Right atrium auricular region (tissue), 2 donors: ENCODE results near the gene B3GNT4. TPM values are rescaled to one million over a fixed set of nuclear protein-coding genes. Genes with fewer than 3 reads are reported as not detected.

Experiments
- DNase-seq: peaks from one replicate; pipeline ENCODE4 v3.0.0-alpha.2; 2019; ENCODE audit warnings: low spot score
- H3K27ac ChIP-seq, 2 donors: fragments of 200-600 bp; sonication (generic); 1 replicate in 1 of 2; 2 replicates in 1 of 2; pipeline ENCODE4 v1.5.1; 2016 to 2019
- H3K27me3 ChIP-seq, 2 donors: fragments of 200-600 bp; sonication (generic); one replicate each; pipeline versions ENCODE4 v1.5.1 to v1.6.0; 2017 to 2019
- H3K36me3 ChIP-seq: fragments of 200-600 bp; sonication (generic); one replicate; pipeline ENCODE4 v1.5.1; 2016
- H3K4me1 ChIP-seq, 2 donors: fragments of 200-600 bp; sonication (generic); one replicate each; pipeline versions ENCODE4 v1.5.1 to v1.6.0; 2017 to 2019
- H3K4me3 ChIP-seq, 2 donors: fragments of 200-600 bp; sonication (generic); 1 replicate in 1 of 2; 2 replicates in 1 of 2; pipeline ENCODE4 v1.5.1; 2017 to 2019; ENCODE audit warnings: mild to moderate bottlenecking in 1 of 2, moderate library complexity in 1 of 2
- H3K9me3 ChIP-seq, 2 donors: fragments of 200-600 bp; sonication (generic); one replicate each; pipeline ENCODE4 v1.5.1; 2019
- total RNA-seq, 2 donors: library from RNA; depleted of rRNA; stranded (reverse); fragments of >200 nt; gene quantifications; one replicate each; pipeline ENCODE4 v1.1.0, GENCODE V29; 2016
- TF ChIP-seq, protein P1 (sequence below), 2 donors: fragments of 200-600 bp; sonication (generic); IDR thresholded peaks; one replicate each; pipeline ENCODE4 v1.5.1; 2019; ENCODE audit warnings: antibody characterized with exemption in 2 of 2

Gene B3GNT4
- total RNA-seq, 2 donors from 2014 or later = not detected

DNA sequence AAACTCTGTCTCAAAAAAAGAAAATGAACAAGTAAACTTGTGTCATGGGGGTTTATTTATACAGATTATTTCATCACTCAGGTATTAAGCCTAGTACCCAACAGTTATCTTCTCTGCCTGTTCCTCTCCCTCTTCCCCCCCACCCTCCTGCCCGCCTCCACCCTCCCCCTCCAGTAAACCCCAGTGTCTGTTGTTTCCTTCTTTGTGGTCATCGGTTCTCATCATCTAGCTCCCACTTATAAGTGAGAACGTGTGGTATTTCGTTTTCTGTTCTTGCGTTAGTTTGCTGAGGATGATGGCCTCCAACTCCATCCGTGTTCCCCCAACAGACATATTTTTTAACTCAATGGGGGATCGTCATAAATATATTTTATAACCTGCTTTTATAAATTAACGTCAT lies 41.8 kb upstream of the B3GNT4 start:
- Histone ChIP-seq H3K27ac (no peak overlapping the region), H3K4me3 (no peak overlapping the region), H3K27me3 (no peaks in the 10 kb centered on the region), H3K9me3 (no peaks in the 10 kb centered on the region), H3K36me3 (no peaks in the 10 kb centered on the region), H3K4me1 (no peaks in the 10 kb centered on the region)
- DNase-seq = no peak
- TF ChIP-seq, protein P1, sequence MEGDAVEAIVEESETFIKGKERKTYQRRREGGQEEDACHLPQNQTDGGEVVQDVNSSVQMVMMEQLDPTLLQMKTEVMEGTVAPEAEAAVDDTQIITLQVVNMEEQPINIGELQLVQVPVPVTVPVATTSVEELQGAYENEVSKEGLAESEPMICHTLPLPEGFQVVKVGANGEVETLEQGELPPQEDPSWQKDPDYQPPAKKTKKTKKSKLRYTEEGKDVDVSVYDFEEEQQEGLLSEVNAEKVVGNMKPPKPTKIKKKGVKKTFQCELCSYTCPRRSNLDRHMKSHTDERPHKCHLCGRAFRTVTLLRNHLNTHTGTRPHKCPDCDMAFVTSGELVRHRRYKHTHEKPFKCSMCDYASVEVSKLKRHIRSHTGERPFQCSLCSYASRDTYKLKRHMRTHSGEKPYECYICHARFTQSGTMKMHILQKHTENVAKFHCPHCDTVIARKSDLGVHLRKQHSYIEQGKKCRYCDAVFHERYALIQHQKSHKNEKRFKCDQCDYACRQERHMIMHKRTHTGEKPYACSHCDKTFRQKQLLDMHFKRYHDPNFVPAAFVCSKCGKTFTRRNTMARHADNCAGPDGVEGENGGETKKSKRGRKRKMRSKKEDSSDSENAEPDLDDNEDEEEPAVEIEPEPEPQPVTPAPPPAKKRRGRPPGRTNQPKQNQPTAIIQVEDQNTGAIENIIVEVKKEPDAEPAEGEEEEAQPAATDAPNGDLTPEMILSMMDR (IDR thresholded peaks at IDR 0.05) = no peak

DNA sequence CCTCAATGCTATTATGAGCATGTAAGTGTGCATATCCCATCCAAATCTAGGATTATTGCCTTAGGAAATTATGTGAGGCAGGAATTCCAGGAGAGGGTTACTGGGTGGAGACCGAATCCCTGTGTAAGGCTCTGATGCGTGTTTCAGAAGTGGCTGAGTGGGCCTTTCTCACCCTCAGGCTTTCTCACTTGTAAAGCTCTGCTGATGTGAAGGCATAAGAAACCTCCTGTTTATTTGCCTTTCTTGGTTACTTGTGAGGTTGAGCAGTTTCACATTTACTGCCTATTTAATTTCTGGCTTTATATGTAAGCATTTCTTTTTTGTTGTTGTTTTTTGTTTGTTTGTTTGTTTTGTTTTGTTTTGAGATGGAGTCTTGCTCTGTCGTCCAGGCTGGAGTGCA lies 40.5 kb upstream of the B3GNT4 start:
- H3K9me3 ChIP-seq = no peaks in the 10 kb centered on the region
- TF ChIP-seq, protein P1 (IDR thresholded peaks at IDR 0.05) = no peak
- no peak for DNase-seq
- no peak overlapping the region for H3K27ac ChIP-seq
- no peaks in the 10 kb centered on the region for H3K36me3 ChIP-seq
- H3K27me3 ChIP-seq = no peaks in the 10 kb centered on the region
- H3K4me3 ChIP-seq = no peak overlapping the region
- no peaks in the 10 kb centered on the region for H3K4me1 ChIP-seq

DNA sequence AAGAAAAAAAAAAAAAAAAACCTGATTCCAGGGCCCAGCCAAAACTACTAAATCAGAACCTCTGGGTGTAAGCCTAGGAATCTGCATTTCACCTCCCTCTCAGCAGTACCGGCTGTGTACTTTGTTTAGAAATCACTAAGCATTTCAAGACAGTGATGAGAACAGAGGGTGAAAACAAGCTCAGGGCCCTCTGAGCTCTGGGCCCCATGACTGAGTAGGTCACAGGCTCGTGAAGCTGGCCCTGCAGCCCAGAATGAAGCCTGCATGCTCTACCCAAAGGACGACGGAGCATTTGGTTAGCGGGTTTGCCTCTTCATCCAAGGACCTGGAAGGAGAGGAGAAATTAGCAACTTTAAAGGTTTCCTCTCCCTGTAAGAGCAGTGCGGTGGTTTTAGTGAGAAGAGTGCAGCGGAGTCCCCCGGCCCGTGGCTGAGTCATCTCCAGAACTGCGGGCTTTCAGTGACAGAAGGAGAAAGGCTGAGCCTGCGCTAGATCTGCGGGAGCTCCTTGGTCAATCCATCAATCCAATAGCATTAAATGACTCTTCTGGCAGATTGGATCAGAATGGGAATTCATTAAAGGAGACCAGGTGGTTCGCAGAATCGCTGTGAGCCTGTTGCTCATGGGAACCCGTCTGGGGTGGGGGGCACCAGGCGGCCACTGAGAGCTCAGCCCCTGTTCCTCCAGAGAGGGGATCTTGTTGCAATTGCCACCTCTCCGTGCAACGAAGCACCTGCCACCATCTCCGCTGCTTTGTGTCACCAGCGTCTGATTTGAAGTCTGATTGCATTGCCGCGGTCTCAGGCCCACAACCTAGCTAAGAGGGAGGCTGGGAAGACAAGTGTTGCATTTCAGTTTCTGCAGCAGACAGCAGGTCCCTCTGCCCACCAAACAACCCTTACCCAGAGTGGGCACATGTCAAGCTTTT lies 36.8 kb upstream of the B3GNT4 start:
- H3K27ac ChIP-seq = no peak overlapping the region
- no peak for DNase-seq
- H3K4me1 ChIP-seq = no peaks in the 10 kb centered on the region
- no peak overlapping the region for H3K4me3 ChIP-seq
- H3K36me3 ChIP-seq = no peaks in the 10 kb centered on the region
- no peaks in the 10 kb centered on the region for H3K9me3 ChIP-seq
- TF ChIP-seq, protein P1 (IDR thresholded peaks at IDR 0.05) = no peak
- no peaks in the 10 kb centered on the region for H3K27me3 ChIP-seq

DNA sequence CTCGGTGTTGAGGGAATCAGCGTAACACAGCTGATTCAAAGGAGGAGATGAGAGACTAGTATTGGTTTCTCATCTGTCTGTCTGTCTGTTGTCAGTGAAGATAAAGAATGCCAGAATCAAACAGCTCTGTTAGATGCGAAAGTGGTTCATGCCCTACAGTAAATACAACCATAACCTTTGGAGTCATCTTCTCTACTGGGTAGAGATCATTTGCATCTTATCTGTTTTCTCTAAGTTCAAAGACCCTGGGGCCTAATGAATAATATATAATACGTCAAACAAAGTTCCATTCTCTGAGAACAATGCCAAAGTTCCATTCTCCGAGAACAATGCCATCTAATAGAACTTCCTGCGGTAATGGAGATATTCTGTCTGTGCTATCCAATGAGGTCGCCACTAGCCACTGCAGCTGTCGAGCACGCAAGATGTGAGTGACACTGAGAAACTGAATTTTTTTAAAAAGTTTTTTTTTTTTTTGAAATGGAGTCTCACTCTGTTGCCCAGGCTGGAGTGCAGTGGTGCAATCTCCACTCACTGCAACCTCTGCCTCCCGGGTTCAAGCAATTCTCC lies 36.1 kb upstream of the B3GNT4 start:
- TF ChIP-seq, protein P1 (IDR thresholded peaks at IDR 0.05) = no peak
- H3K27ac ChIP-seq = no peak overlapping the region
- H3K36me3 ChIP-seq = no peaks in the 10 kb centered on the region
- H3K9me3 ChIP-seq = no peaks in the 10 kb centered on the region
- DNase-seq = no peak
- no peaks in the 10 kb centered on the region for H3K27me3 ChIP-seq
- H3K4me3 ChIP-seq = no peak overlapping the region
- no peaks in the 10 kb centered on the region for H3K4me1 ChIP-seq

DNA sequence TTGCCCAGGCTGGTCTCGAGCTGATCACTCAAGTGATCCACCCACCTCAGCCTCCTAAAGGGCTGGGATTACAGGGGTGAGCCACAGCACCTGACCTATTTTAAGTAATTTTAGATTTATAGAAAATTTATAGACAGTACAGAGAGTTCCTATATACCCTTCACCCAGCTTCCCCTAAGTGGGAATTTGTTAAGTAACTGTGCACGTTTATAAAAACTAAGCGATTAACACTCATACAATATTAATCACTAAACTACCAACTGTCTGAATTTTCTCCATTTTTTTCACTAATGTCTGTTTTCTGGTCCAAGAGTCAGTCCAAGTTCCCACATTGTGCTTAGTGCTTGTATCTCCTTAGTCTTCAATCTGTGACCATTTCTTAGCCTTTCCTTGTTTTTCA lies 35.0 kb upstream of the B3GNT4 start:
- no peaks in the 10 kb centered on the region for H3K9me3 ChIP-seq
- DNase-seq = no peak
- no peak overlapping the region for H3K4me3 ChIP-seq
- no peaks in the 10 kb centered on the region for H3K36me3 ChIP-seq
- TF ChIP-seq, protein P1 (IDR thresholded peaks at IDR 0.05) = no peak
- H3K4me1 ChIP-seq = no peaks in the 10 kb centered on the region
- H3K27me3 ChIP-seq = no peaks in the 10 kb centered on the region
- H3K27ac ChIP-seq = no peak overlapping the region
